Measurements from ENCODE around the gene GAPDHS. TPM values are rescaled to one million over a fixed set of nuclear protein-coding genes. Genes with fewer than 3 reads are reported as not detected.

The GAPDHS gene
- total RNA-seq, 1 experiment from 2014 or later, result not detected

- no peaks in the 10 kb centered on the region for H3K4me1 Mint-ChIP-seq (ENCODE audit: low read depth, unreplicated experiment)
- TF ChIP-seq CTCF (IDR thresholded peaks at IDR 0.05; ENCODE audit: unreplicated experiment), result no peak
- peaks cover 13% of the 10 kb centered on the region for H3K9me3 Mint-ChIP-seq (ENCODE audit: low read depth, unreplicated experiment)
- no peak overlapping the region for H3K27ac Mint-ChIP-seq (ENCODE audit: unreplicated experiment)
- peaks cover 34% of the 10 kb centered on the region for H3K27me3 Mint-ChIP-seq (ENCODE audit: unreplicated experiment)
- DNase-seq, result no peak
- no peaks in the 10 kb centered on the region for H3K36me3 Mint-ChIP-seq (ENCODE audit: insufficient read depth, unreplicated experiment)
- intact Hi-C loops (cut with micrococcal nuclease; ENCODE audit: unreplicated experiment), result no loop called here
- BruUV-seq (replicated peaks), result no TSS peak
- CTCF ChIA-PET, result no interaction called here
- no peak overlapping the region for H3K4me3 Mint-ChIP-seq (ENCODE audit: low read depth, unreplicated experiment)
Observed at GRCh38 chr19:35578707-35579106, 45.5 kb downstream of the GAPDHS start.

GRCh38 chr19:35582760-35583159 lies 49.5 kb downstream of the GAPDHS start:
- no peaks in the 10 kb centered on the region for H3K36me3 Mint-ChIP-seq (ENCODE audit: insufficient read depth, unreplicated experiment)
- intact Hi-C loops (cut with micrococcal nuclease; ENCODE audit: unreplicated experiment), result no loop called here
- H3K4me1 Mint-ChIP-seq (ENCODE audit: low read depth, unreplicated experiment), result no peaks in the 10 kb centered on the region
- peaks cover 53% of the 10 kb centered on the region for H3K27me3 Mint-ChIP-seq (ENCODE audit: unreplicated experiment)
- CTCF ChIA-PET, result no interaction called here
- H3K9me3 Mint-ChIP-seq (ENCODE audit: low read depth, unreplicated experiment), result peaks cover 5% of the 10 kb centered on the region
- no peak for DNase-seq
- no TSS peak for BruUV-seq (replicated peaks)
- no peak for TF ChIP-seq CTCF (IDR thresholded peaks at IDR 0.05; ENCODE audit: unreplicated experiment)
- H3K27ac Mint-ChIP-seq (ENCODE audit: unreplicated experiment), result no peak overlapping the region
- no peak overlapping the region for H3K4me3 Mint-ChIP-seq (ENCODE audit: low read depth, unreplicated experiment)

GRCh38 chr19:35585848-35586247 lies 52.6 kb downstream of the GAPDHS start, which contains the start of gene PMIS2:
TSS of gene PMIS2 (plus strand) at chr19:35586173. CDS start at chr19:35586260, 87 bp downstream.
- Mint-ChIP-seq H3K27ac (ENCODE audit: unreplicated experiment) (no peak within 1 kb of the TSS), H3K36me3 (ENCODE audit: insufficient read depth, unreplicated experiment) (no peaks in the 10 kb centered on the region), H3K9me3 (ENCODE audit: low read depth, unreplicated experiment) (peaks cover 5% of the 10 kb centered on the region), H3K27me3 (ENCODE audit: unreplicated experiment) (peaks cover 68% of the 10 kb centered on the region), H3K4me3 (ENCODE audit: low read depth, unreplicated experiment) (no peak within 1 kb of the TSS), H3K4me1 (ENCODE audit: low read depth, unreplicated experiment) (no peaks in the 10 kb centered on the region)
- intact Hi-C loops (cut with micrococcal nuclease; ENCODE audit: unreplicated experiment), result no loop called here
- no TSS peak for BruUV-seq (replicated peaks)
- no peak for DNase-seq
- CTCF ChIA-PET, result interaction anchor here (0.5 kb wide), 1 partner anchor 18 kb away, joined by 8 read pairs; no protein-coding TSS in a partner anchor
- TF ChIP-seq CTCF (IDR thresholded peaks at IDR 0.05; ENCODE audit: unreplicated experiment), result no peak

- no peaks in the 10 kb centered on the region for H3K36me3 Mint-ChIP-seq (ENCODE audit: insufficient read depth, unreplicated experiment)
- H3K27ac Mint-ChIP-seq (ENCODE audit: unreplicated experiment), result no peak overlapping the region
- no peaks in the 10 kb centered on the region for H3K4me1 Mint-ChIP-seq (ENCODE audit: low read depth, unreplicated experiment)
- TF ChIP-seq CTCF (IDR thresholded peaks at IDR 0.05; ENCODE audit: unreplicated experiment), result no peak
- BruUV-seq (replicated peaks), result no TSS peak
- peaks cover 68% of the 10 kb centered on the region for H3K27me3 Mint-ChIP-seq (ENCODE audit: unreplicated experiment)
- DNase-seq, result no peak
- intact Hi-C loops (cut with micrococcal nuclease; ENCODE audit: unreplicated experiment), result no loop called here
- no peak overlapping the region for H3K4me3 Mint-ChIP-seq (ENCODE audit: low read depth, unreplicated experiment)
- H3K9me3 Mint-ChIP-seq (ENCODE audit: low read depth, unreplicated experiment), result peaks cover 5% of the 10 kb centered on the region
- CTCF ChIA-PET, result no interaction called here
Observed at GRCh38 chr19:35587321-35587720, 54.1 kb downstream of the GAPDHS start.

Data from Calu3 (cell line).